Measurements from ENCODE around the gene EID3. TPM values are rescaled to one million over a fixed set of nuclear protein-coding genes. Genes with fewer than 3 reads are reported as not detected.
"Not testable (repeated sequence)": the region's sequence is repeated elsewhere in the genome, so short reads cannot be mapped to it uniquely, and the experiment has no call there.

Gene EID3
- total RNA-seq, 1 experiment from 2014 or later, result 3.0 TPM

- Mint-ChIP-seq H3K36me3 (ENCODE audit: insufficient read depth, unreplicated experiment) (peaks cover 93% of the 10 kb centered on the region), H3K27ac (ENCODE audit: low read depth, unreplicated experiment) (peak overlapping the region; percentile 59)
- POLR2A ChIA-PET, result interaction anchor here (0.6 to 1.0 kb wide), 3 partner anchors 9 to 27 kb away, joined by 3 to 4 read pairs (median 3); no protein-coding TSS in a partner anchor
Measured at GRCh38 chr12:104320627-104321024, 17.1 kb downstream of the EID3 start.

DNA sequence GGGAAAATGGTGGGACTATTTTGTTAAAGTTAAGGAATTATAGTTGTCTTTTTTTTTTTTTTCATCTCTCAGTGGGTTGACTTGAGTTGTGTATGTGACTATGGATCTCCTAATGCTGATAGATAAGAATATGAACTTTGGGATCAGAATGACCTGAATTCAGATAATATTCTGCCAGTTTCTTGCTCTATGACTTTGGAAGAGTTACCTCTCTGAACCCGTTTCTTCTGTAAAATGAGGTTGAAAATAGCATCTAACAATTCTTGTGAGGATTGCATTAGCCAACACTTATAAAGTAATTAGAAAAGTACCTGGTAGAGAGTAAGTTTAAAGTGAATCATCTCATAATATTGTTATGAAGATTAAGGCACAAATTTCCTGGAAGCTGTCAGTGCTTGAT lies 18.4 kb downstream of the EID3 start:
- H3K36me3 Mint-ChIP-seq (ENCODE audit: insufficient read depth, unreplicated experiment), result peaks cover 93% of the 10 kb centered on the region
- H3K4me1 Mint-ChIP-seq (ENCODE audit: insufficient read depth, unreplicated experiment), result no peaks in the 10 kb centered on the region
- no peak overlapping the region for H3K4me3 Mint-ChIP-seq (ENCODE audit: unreplicated experiment)
- DNase-seq (ENCODE audit: unreplicated experiment), result no peak
- H3K27me3 Mint-ChIP-seq (ENCODE audit: insufficient read depth, unreplicated experiment), result no peaks in the 10 kb centered on the region
- no peak overlapping the region for H3K27ac Mint-ChIP-seq (ENCODE audit: low read depth, unreplicated experiment)
- no peaks in the 10 kb centered on the region for H3K9me3 Mint-ChIP-seq (ENCODE audit: unreplicated experiment)
- TF ChIP-seq, protein P1, sequence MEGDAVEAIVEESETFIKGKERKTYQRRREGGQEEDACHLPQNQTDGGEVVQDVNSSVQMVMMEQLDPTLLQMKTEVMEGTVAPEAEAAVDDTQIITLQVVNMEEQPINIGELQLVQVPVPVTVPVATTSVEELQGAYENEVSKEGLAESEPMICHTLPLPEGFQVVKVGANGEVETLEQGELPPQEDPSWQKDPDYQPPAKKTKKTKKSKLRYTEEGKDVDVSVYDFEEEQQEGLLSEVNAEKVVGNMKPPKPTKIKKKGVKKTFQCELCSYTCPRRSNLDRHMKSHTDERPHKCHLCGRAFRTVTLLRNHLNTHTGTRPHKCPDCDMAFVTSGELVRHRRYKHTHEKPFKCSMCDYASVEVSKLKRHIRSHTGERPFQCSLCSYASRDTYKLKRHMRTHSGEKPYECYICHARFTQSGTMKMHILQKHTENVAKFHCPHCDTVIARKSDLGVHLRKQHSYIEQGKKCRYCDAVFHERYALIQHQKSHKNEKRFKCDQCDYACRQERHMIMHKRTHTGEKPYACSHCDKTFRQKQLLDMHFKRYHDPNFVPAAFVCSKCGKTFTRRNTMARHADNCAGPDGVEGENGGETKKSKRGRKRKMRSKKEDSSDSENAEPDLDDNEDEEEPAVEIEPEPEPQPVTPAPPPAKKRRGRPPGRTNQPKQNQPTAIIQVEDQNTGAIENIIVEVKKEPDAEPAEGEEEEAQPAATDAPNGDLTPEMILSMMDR (IDR thresholded peaks at IDR 0.05; ENCODE audit: unreplicated experiment), result no peak
- BruUV-seq (replicated peaks), result no TSS peak
- CTCF ChIA-PET, result interaction anchor here (0.6 to 1.2 kb wide), 5 partner anchors 16 to 511 kb away, joined by 3 to 4 read pairs (median 3); no protein-coding TSS in a partner anchor
- intact Hi-C loops (cut with micrococcal nuclease), result loop anchor here (1.0 kb wide), 1 partner anchor 12 kb away; no protein-coding TSS in a partner anchor
- POLR2A ChIA-PET, result interaction anchor here (0.7 to 1.2 kb wide), 3 partner anchors 9 to 103 kb away, joined by 3 read pairs; no protein-coding TSS in a partner anchor

More at GRCh38 chr12:104320627-104321024, 17.1 kb downstream of the EID3 start:
- Mint-ChIP-seq H3K4me3 (ENCODE audit: unreplicated experiment) (no peak overlapping the region), H3K4me1 (ENCODE audit: insufficient read depth, unreplicated experiment) (no peaks in the 10 kb centered on the region), H3K9me3 (ENCODE audit: unreplicated experiment) (no peaks in the 10 kb centered on the region), H3K27me3 (ENCODE audit: insufficient read depth, unreplicated experiment) (no peaks in the 10 kb centered on the region)
- DNase-seq (ENCODE audit: unreplicated experiment), result no peak
- BruUV-seq (replicated peaks), result no TSS peak
- CTCF ChIA-PET, result interaction anchor here (1.2 kb wide), 1 partner anchor 15 kb away, joined by 3 read pairs; no protein-coding TSS in a partner anchor
- intact Hi-C loops (cut with micrococcal nuclease), result no loop called here
- TF ChIP-seq, protein P1 (IDR thresholded peaks at IDR 0.05; ENCODE audit: unreplicated experiment), result no peak

- BruUV-seq (replicated peaks); H3K27me3 Mint-ChIP-seq (ENCODE audit: insufficient read depth, unreplicated experiment); H3K4me1 Mint-ChIP-seq (ENCODE audit: insufficient read depth, unreplicated experiment); H3K27ac Mint-ChIP-seq (ENCODE audit: low read depth, unreplicated experiment); H3K9me3 Mint-ChIP-seq (ENCODE audit: unreplicated experiment); H3K4me3 Mint-ChIP-seq (ENCODE audit: unreplicated experiment); DNase-seq (ENCODE audit: unreplicated experiment): not testable (repeated sequence)
- POLR2A ChIA-PET, result interaction anchor here (0.7 kb wide), 2 partner anchors 9 to 103 kb away, joined by 3 read pairs; no protein-coding TSS in a partner anchor
- CTCF ChIA-PET, result interaction anchor here (0.7 kb wide), 1 partner anchor 366 kb away, joined by 3 read pairs; no protein-coding TSS in a partner anchor
- peaks cover 93% of the 10 kb centered on the region for H3K36me3 Mint-ChIP-seq (ENCODE audit: insufficient read depth, unreplicated experiment)
- intact Hi-C loops (cut with micrococcal nuclease), result loop anchor here (1.0 kb wide), 1 partner anchor 12 kb away; no protein-coding TSS in a partner anchor
Measured at GRCh38 chr12:104322533-104322932, 19.0 kb downstream of the EID3 start.

GRCh38 chr12:104323899-104324298 lies 20.4 kb downstream of the EID3 start:
- H3K27me3 Mint-ChIP-seq (ENCODE audit: insufficient read depth, unreplicated experiment), result no peaks in the 10 kb centered on the region
- H3K4me3 Mint-ChIP-seq (ENCODE audit: unreplicated experiment), result no peak overlapping the region
- BruUV-seq (replicated peaks), result no TSS peak
- peaks cover 93% of the 10 kb centered on the region for H3K36me3 Mint-ChIP-seq (ENCODE audit: insufficient read depth, unreplicated experiment)
- no peaks in the 10 kb centered on the region for H3K9me3 Mint-ChIP-seq (ENCODE audit: unreplicated experiment)
- H3K27ac Mint-ChIP-seq (ENCODE audit: low read depth, unreplicated experiment), result no peak overlapping the region
- ChIA-PET POLR2A (interaction anchor here (0.6 kb wide), 1 partner anchor 49 kb away, joined by 3 read pairs; no protein-coding TSS in a partner anchor), CTCF (interaction anchor here (0.6 kb wide), 1 partner anchor 235 kb away, joined by 3 read pairs; no protein-coding TSS in a partner anchor)
- intact Hi-C loops (cut with micrococcal nuclease), result no loop called here
- H3K4me1 Mint-ChIP-seq (ENCODE audit: insufficient read depth, unreplicated experiment), result no peaks in the 10 kb centered on the region
- DNase-seq (ENCODE audit: unreplicated experiment), result no peak
- TF ChIP-seq, protein P1 (IDR thresholded peaks at IDR 0.05; ENCODE audit: unreplicated experiment), result no peak

GRCh38 chr12:104328278-104328677 lies 24.7 kb downstream of the EID3 start:
- H3K9me3 Mint-ChIP-seq (ENCODE audit: unreplicated experiment); BruUV-seq (replicated peaks); H3K4me1 Mint-ChIP-seq (ENCODE audit: insufficient read depth, unreplicated experiment); intact Hi-C loops (cut with micrococcal nuclease); H3K27me3 Mint-ChIP-seq (ENCODE audit: insufficient read depth, unreplicated experiment); H3K27ac Mint-ChIP-seq (ENCODE audit: low read depth, unreplicated experiment); H3K4me3 Mint-ChIP-seq (ENCODE audit: unreplicated experiment); DNase-seq (ENCODE audit: unreplicated experiment): not testable (repeated sequence)
- H3K36me3 Mint-ChIP-seq (ENCODE audit: insufficient read depth, unreplicated experiment), result peaks cover 93% of the 10 kb centered on the region
- CTCF ChIA-PET, result interaction anchor here (0.6 to 0.8 kb wide), 4 partner anchors 52 to 1965 kb away, joined by 3 to 4 read pairs (median 4); no protein-coding TSS in a partner anchor
- POLR2A ChIA-PET, result interaction anchor here (1.3 to 1.6 kb wide), 2 partner anchors 9 to 41 kb away, joined by 3 read pairs; no protein-coding TSS in a partner anchor
